ENCODE measurements around the gene ZNF217. TPM values are rescaled to one million over a fixed set of nuclear protein-coding genes. Genes with fewer than 3 reads are reported as not detected.
"Not testable (repeated sequence)": the region's sequence is repeated elsewhere in the genome, so short reads cannot be mapped to it uniquely, and the experiment has no call there.

Gene ZNF217
- total and polyA plus RNA-seq, 2 donors (not counting 3 experiments of a cell fraction or from before 2014, with no cell fraction given), result 5.8 to 31.7 TPM

GRCh38 chr20:53586640-53587039, 7.0 kb downstream of the ZNF217 start:
- no peaks in the 10 kb centered on the region for H3K9me1 ChIP-seq (replicated peaks; ENCODE audit: control insufficient read depth, extremely low read depth, insufficient read depth, low read length)
- dilution Hi-C loops (cut with MboI; ENCODE audit: extremely low pct_ligation_motif_present, low sequenced_read_pairs), result loop anchor here (25.0 kb wide), 1 partner anchor 351 kb away; no protein-coding TSS in a partner anchor
- H3K79me2 ChIP-seq (ENCODE audit: control insufficient read depth, insufficient read depth, low read length), result peaks cover 77% of the 10 kb centered on the region
- H3K4me2 ChIP-seq (ENCODE audit: insufficient read depth, low read length), result no peak overlapping the region
- peaks cover 27% of the 10 kb centered on the region for H3K4me1 ChIP-seq (ENCODE audit: control insufficient read depth, extremely low read depth, insufficient read depth, low read length)
- POLR2A ChIA-PET, result no interaction called here
- intact Hi-C loops (cut with micrococcal nuclease), result no loop called here
- peaks cover 5 to 10% of the 10 kb centered on the region in 2 experiments for H3K36me3 ChIP-seq (ENCODE audit: control insufficient read depth in 2 of 2, extremely low read depth in 1 of 2, insufficient read depth in 2 of 2, low read length in 2 of 2)
- no peak overlapping the region for H3K4me3 ChIP-seq (replicated peaks in 1 of 3; ENCODE audit: insufficient read depth in 1 of 3, low read depth in 1 of 3, low read length in 3 of 3)
- H4K20me1 ChIP-seq (replicated peaks; ENCODE audit: control insufficient read depth, extremely low read depth, insufficient read depth, low read length), result no peaks in the 10 kb centered on the region
- no peak overlapping the region for H2AFZ ChIP-seq (ENCODE audit: low read depth, low read length)
- no peaks in the 10 kb centered on the region for H3K27me3 ChIP-seq (ENCODE audit: control insufficient read depth in 2 of 2, insufficient read depth in 2 of 2, low read length in 2 of 2)
- no peak overlapping the region for H3K27ac ChIP-seq (ENCODE audit: insufficient read depth, low read depth, low read length)
- CTCF ChIA-PET, result interaction anchor here (0.5 to 0.7 kb wide), 2 partner anchors 8 to 329 kb away, joined by 3 to 4 read pairs; no protein-coding TSS in a partner anchor
- DNase-seq (ENCODE audit: low read depth, low spot score) (no peak), FAIRE-seq (no peak)
- H3K9ac ChIP-seq (replicated peaks; ENCODE audit: extremely low read depth, insufficient read depth, low read length), result no peak overlapping the region
- TF ChIP-seq EZH2 (IDR thresholded peaks at IDR 0.05; ENCODE audit: borderline replicate concordance, low read depth, low read length, severe bottlenecking) (no peak), FOS (IDR thresholded peaks at IDR 0.05; ENCODE audit: borderline replicate concordance, insufficient read depth, low read length) (no peak), GATA2 (IDR thresholded peaks at IDR 0.05; ENCODE audit: insufficient read depth, insufficient read length, low read depth, low read length) (no peak), MAX (IDR thresholded peaks at IDR 0.05; ENCODE audit: insufficient read depth, insufficient read length) (no peak), CTCF (IDR thresholded peaks at IDR 0.05; ENCODE audit: extremely low read depth in 1 of 2, insufficient read depth in 1 of 2, low read depth in 1 of 2, low read length in 2 of 2) (no peak), POLR2A (IDR thresholded peaks at IDR 0.05; ENCODE audit: low read depth, low read length) (no peak), MYC (IDR thresholded peaks at IDR 0.05; ENCODE audit: low read depth, low read length) (no peak), POLR2AphosphoS5 (IDR thresholded peaks at IDR 0.05; ENCODE audit: insufficient read depth, low read depth, low read length) (no peak), JUN (IDR thresholded peaks at IDR 0.05; ENCODE audit: borderline replicate concordance, insufficient read depth, insufficient read length, low read depth) (no peak)
- no TSS peak for BruUV-seq (replicated peaks)
- H3K9me3 ChIP-seq (replicated peaks; ENCODE audit: control insufficient read depth, insufficient read depth, low read length), result no peaks in the 10 kb centered on the region

GRCh38 chr20:53585910-53586309, 7.7 kb downstream of the ZNF217 start:
- DNase-seq (ENCODE audit: low read depth, low spot score); H3K9ac ChIP-seq (replicated peaks; ENCODE audit: extremely low read depth, insufficient read depth, low read length); H3K9me1 ChIP-seq (replicated peaks; ENCODE audit: control insufficient read depth, extremely low read depth, insufficient read depth, low read length); H4K20me1 ChIP-seq (replicated peaks; ENCODE audit: control insufficient read depth, extremely low read depth, insufficient read depth, low read length); POLR2A ChIA-PET; H2AFZ ChIP-seq (ENCODE audit: low read depth, low read length); H3K27me3 ChIP-seq (ENCODE audit: control insufficient read depth in 2 of 2, insufficient read depth in 2 of 2, low read length in 2 of 2); H3K4me3 ChIP-seq (replicated peaks in 1 of 3; ENCODE audit: insufficient read depth in 1 of 3, low read depth in 1 of 3, low read length in 3 of 3); BruUV-seq (replicated peaks); H3K9me3 ChIP-seq (replicated peaks; ENCODE audit: control insufficient read depth, insufficient read depth, low read length); H3K27ac ChIP-seq (ENCODE audit: insufficient read depth, low read depth, low read length); H3K4me2 ChIP-seq (ENCODE audit: insufficient read depth, low read length); intact Hi-C loops (cut with micrococcal nuclease); FAIRE-seq: not testable (repeated sequence)
- dilution Hi-C loops (cut with MboI; ENCODE audit: extremely low pct_ligation_motif_present, low sequenced_read_pairs), result loop anchor here (25.0 kb wide), 1 partner anchor 351 kb away; no protein-coding TSS in a partner anchor
- Histone ChIP-seq H3K4me1 (ENCODE audit: control insufficient read depth, extremely low read depth, insufficient read depth, low read length) (peaks cover 24% of the 10 kb centered on the region), H3K79me2 (ENCODE audit: control insufficient read depth, insufficient read depth, low read length) (peaks cover 77% of the 10 kb centered on the region), H3K36me3 (ENCODE audit: control insufficient read depth in 2 of 2, extremely low read depth in 1 of 2, insufficient read depth in 2 of 2, low read length in 2 of 2) (peaks cover 9 to 15% of the 10 kb centered on the region in 2 experiments)
- CTCF ChIA-PET, result interaction anchor here (0.5 to 0.7 kb wide), 2 partner anchors 9 to 330 kb away, joined by 3 to 4 read pairs; no protein-coding TSS in a partner anchor

Data from endothelial cell of umbilical vein (primary cell).